K562 (cell line): Measurements from ENCODE around the gene KIAA1958. TPM values are rescaled to one million over a fixed set of nuclear protein-coding genes. Genes with fewer than 3 reads are reported as not detected.

Source experiments
- DDX20 ChIP-seq: fragments of 450-650 bp; IDR thresholded peaks from 2 replicates; pipeline ENCODE4 v1.6.1; 2016; ENCODE audit warnings: missing genetic modification characterization, low read depth, mild to moderate bottlenecking, missing compliant biosample characterization, moderate library complexity
- EZH2 ChIP-seq: IDR thresholded peaks from 2 replicates; pipeline ENCODE4 v1.6.1; 2012; ENCODE audit warnings: low read depth, mild to moderate bottlenecking, inconsistent platforms, low read length, borderline replicate concordance
- PTRF ChIP-seq: fragments of 450-650 bp; IDR thresholded peaks from 2 replicates; pipeline ENCODE4 v1.6.1; 2016; ENCODE audit warnings: mild to moderate bottlenecking, missing genetic modification characterization, missing compliant biosample characterization
- PTTG1 ChIP-seq: fragments of 450-650 bp; IDR thresholded peaks from 2 replicates; pipeline ENCODE4 v1.6.1; 2016; ENCODE audit warnings: low read depth, mild to moderate bottlenecking, missing genetic modification characterization, missing compliant biosample characterization
- ZNF384 ChIP-seq: IDR thresholded peaks from 2 replicates; pipeline ENCODE4 v1.6.1; 2012; ENCODE audit warnings: low read depth, low read length, improper control_type of control experiment
- polyA plus RNA-seq, 8 experiments: library from polyadenylated mRNA; depleted of rRNA in 4 of 8; stranded (reverse) in 5 of 8; unstranded in 3 of 8; fragments of >200 nt; fragmentation: Nextera tagmentation in 2 of 8; fragmentation: Illumina TruSeq in 1 of 8; extraction: Ambion mirVana in 2 of 8; extraction: Trizol in 1 of 8; gene quantifications; 2 replicates each; pipeline versions ENCODE4 v1.2.1 to v1.2.3, GENCODE V29; 2011 to 2014; ENCODE audit warnings: inconsistent platforms in 1 of 8, missing spikeins in 1 of 8
- total RNA-seq, 7 experiments: library from RNA; depleted of rRNA in 6 of 7; stranded (reverse); fragments of >200 nt in 6 of 7; fragmentation: Illumina TruSeq in 2 of 7; extraction: Trizol in 2 of 7; gene quantifications; 2 replicates each; pipeline versions ENCODE4 v1.2.1 to v1.2.3, GENCODE V29; 2011 to 2021; ENCODE audit warnings: low replicate concordance in 1 of 7
- TF ChIP-seq, protein P1 (sequence below), 2 experiments: fragments of 450-650 bp; IDR thresholded peaks; 2 replicates each; pipeline ENCODE4 v1.6.1; 2018; ENCODE audit warnings: mild to moderate bottlenecking in 2 of 2, low read depth in 1 of 2; ENCODE audit not compliant: partially characterized antibody in 2 of 2
- TF ChIP-seq, protein P2 (sequence below): sonication (generic); formaldehyde crosslinking; IDR thresholded peaks from 2 replicates; pipeline ENCODE4 v1.5.0; 2020; ENCODE audit warnings: missing genetic modification reagents
- TF ChIP-seq, protein P3 (sequence below): fragments of 250-450 bp; sonication (Bioruptor Pico); IDR thresholded peaks from 2 replicates; pipeline ENCODE4 v1.8.0; 2022; ENCODE audit warnings: inconsistent platforms, mild to moderate bottlenecking, moderate library complexity, borderline replicate concordance
- TF ChIP-seq, protein P4 (sequence below): fragments of 450-650 bp; IDR thresholded peaks from 2 replicates; pipeline ENCODE4 v1.6.1; 2018; ENCODE audit warnings: mild to moderate bottlenecking, low read depth; ENCODE audit not compliant: partially characterized antibody

Gene KIAA1958
- total and polyA plus RNA-seq, 9 of the 15 experiments (the other 6 are each of a cell fraction or from before 2014, with no cell fraction given) = 1.1 to 16.0 (median 10.1) TPM

DNA sequence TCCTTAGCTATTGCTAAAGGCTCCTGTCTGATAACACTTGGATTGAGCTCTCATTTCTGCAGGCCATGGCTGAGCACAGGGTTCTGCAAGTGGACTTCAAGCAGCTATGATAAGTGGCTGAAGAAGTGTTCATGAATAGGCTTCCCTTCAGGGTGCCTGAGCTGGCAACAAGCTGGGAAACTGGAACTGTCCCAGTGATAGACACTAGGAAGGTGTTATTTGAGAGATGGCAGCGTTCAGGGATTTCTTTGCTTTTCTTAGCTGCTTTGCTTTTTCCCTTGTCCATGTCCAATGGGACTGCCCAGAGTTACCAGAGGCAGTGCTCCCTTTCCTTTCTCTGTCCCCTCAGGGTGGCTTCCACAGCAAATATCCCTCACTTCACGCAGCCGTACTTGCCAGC is 155.5 kb downstream of the KIAA1958 start (continued):
- TF ChIP-seq, protein P1, sequence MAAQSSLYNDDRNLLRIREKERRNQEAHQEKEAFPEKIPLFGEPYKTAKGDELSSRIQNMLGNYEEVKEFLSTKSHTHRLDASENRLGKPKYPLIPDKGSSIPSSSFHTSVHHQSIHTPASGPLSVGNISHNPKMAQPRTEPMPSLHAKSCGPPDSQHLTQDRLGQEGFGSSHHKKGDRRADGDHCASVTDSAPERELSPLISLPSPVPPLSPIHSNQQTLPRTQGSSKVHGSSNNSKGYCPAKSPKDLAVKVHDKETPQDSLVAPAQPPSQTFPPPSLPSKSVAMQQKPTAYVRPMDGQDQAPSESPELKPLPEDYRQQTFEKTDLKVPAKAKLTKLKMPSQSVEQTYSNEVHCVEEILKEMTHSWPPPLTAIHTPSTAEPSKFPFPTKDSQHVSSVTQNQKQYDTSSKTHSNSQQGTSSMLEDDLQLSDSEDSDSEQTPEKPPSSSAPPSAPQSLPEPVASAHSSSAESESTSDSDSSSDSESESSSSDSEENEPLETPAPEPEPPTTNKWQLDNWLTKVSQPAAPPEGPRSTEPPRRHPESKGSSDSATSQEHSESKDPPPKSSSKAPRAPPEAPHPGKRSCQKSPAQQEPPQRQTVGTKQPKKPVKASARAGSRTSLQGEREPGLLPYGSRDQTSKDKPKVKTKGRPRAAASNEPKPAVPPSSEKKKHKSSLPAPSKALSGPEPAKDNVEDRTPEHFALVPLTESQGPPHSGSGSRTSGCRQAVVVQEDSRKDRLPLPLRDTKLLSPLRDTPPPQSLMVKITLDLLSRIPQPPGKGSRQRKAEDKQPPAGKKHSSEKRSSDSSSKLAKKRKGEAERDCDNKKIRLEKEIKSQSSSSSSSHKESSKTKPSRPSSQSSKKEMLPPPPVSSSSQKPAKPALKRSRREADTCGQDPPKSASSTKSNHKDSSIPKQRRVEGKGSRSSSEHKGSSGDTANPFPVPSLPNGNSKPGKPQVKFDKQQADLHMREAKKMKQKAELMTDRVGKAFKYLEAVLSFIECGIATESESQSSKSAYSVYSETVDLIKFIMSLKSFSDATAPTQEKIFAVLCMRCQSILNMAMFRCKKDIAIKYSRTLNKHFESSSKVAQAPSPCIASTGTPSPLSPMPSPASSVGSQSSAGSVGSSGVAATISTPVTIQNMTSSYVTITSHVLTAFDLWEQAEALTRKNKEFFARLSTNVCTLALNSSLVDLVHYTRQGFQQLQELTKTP (IDR thresholded peaks at IDR 0.05; ENCODE audit: low read depth in 1 of 2, partially characterized antibody in 2 of 2) = no peak
- no peak for TF ChIP-seq EZH2
- TF ChIP-seq, protein P2, sequence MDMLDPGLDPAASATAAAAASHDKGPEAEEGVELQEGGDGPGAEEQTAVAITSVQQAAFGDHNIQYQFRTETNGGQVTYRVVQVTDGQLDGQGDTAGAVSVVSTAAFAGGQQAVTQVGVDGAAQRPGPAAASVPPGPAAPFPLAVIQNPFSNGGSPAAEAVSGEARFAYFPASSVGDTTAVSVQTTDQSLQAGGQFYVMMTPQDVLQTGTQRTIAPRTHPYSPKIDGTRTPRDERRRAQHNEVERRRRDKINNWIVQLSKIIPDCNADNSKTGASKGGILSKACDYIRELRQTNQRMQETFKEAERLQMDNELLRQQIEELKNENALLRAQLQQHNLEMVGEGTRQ (CRISPR knock-in tag) = no peak
- no peak for TF ChIP-seq ZNF384
- TF ChIP-seq, protein P3, sequence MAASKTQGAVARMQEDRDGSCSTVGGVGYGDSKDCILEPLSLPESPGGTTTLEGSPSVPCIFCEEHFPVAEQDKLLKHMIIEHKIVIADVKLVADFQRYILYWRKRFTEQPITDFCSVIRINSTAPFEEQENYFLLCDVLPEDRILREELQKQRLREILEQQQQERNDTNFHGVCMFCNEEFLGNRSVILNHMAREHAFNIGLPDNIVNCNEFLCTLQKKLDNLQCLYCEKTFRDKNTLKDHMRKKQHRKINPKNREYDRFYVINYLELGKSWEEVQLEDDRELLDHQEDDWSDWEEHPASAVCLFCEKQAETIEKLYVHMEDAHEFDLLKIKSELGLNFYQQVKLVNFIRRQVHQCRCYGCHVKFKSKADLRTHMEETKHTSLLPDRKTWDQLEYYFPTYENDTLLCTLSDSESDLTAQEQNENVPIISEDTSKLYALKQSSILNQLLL (CRISPR knock-in tag) = no peak
- TF ChIP-seq DDX20 (tag) = no peak
- TF ChIP-seq PTTG1 (tag) = no peak
- TF ChIP-seq, protein P4, sequence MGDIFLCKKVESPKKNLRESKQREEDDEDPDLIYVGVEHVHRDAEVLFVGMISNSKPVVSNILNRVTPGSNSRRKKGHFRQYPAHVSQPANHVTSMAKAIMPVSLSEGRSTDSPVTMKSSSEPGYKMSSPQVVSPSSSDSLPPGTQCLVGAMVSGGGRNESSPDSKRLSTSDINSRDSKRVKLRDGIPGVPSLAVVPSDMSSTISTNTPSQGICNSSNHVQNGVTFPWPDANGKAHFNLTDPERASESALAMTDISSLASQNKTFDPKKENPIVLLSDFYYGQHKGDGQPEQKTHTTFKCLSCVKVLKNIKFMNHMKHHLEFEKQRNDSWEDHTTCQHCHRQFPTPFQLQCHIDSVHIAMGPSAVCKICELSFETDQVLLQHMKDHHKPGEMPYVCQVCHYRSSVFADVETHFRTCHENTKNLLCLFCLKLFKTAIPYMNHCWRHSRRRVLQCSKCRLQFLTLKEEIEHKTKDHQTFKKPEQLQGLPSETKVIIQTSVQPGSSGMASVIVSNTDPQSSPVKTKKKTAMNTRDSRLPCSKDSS = no peak
- no peak for TF ChIP-seq PTRF (tag)
- TF ChIP-seq, all 486 proteins: peak for 0
